Measurements from ENCODE around the gene PNPLA2. TPM values are rescaled to one million over a fixed set of nuclear protein-coding genes. Genes with fewer than 3 reads are reported as not detected.

PNPLA2 gene
- total and polyA plus RNA-seq, 10 of the 15 experiments (the other 5 are each of a cell fraction or from before 2014, with no cell fraction given): 0.19 to 34.0 (median 8.1) TPM

GRCh38 chr11:836700-837099, 18.0 kb downstream of the PNPLA2 start:
- Histone ChIP-seq H3K9me3 (replicated peaks; ENCODE audit: control insufficient read depth, insufficient read depth, low read length) (no peaks in the 10 kb centered on the region), H3K4me3 (no peak overlapping the region), H3K4me1 (ENCODE audit: control insufficient read depth, insufficient read depth, low read length) (peaks cover 16% of the 10 kb centered on the region), H3K9ac (ENCODE audit: control insufficient read depth, insufficient read depth, low read length) (no peak overlapping the region), H3K27me3 (replicated peaks in 1 of 2; ENCODE audit: control insufficient read depth in 2 of 2, insufficient read depth in 2 of 2, low read length in 1 of 2) (no peaks in the 10 kb centered on the region; a peak in 1 of 4 replicates), H3K4me2 (ENCODE audit: control insufficient read depth, insufficient read depth) (no peak overlapping the region), H3K27ac (ENCODE audit: control insufficient read depth, insufficient read depth) (no peak overlapping the region), H3K79me2 (ENCODE audit: control insufficient read depth, insufficient read depth, low read length) (peaks cover 13% of the 10 kb centered on the region), H3K36me3 (ENCODE audit: control insufficient read depth in 2 of 2, insufficient read depth in 2 of 2, low read length in 1 of 2) (peaks cover 0 to 25% of the 10 kb centered on the region in 2 experiments; a peak in 2 of 4 replicates), H2AFZ (ENCODE audit: control insufficient read depth, low read depth, low read length) (no peak overlapping the region), H4K20me1 (ENCODE audit: control insufficient read depth, insufficient read depth) (no peaks in the 10 kb centered on the region; the same call in 1 of the 2 replicates)
- ATAC-seq (no peak), DNase-seq (ENCODE audit: low read depth, low spot score) (no peak), FAIRE-seq (no peak)
- in situ Hi-C loops (cut with MboI) (no loop called here), intact Hi-C loops (cut with micrococcal nuclease; ENCODE audit: unreplicated experiment) (no loop called here)
- WGBS (ENCODE audit: insufficient coverage, insufficient replicate concordance, low lambda C conversion rate, missing lambda C conversion rate): 77% methylated on average over 9 of the region's 9 CpGs
- TF ChIP-seq SMAD5 (IDR thresholded peaks at IDR 0.05; ENCODE audit: low read depth): no peak
- 0 out of 2 replicates have a peak, but pooled peaks have one; percentile 1 for TF ChIP-seq POLR2A (IDR thresholded peaks at IDR 0.05; ENCODE audit: low read depth, low read length)
- SMC1A ChIA-PET (ENCODE audit: uncharacterized antibody, unreplicated experiment): no interaction called here
- CTCF ChIA-PET: no interaction called here
- BruUV-seq (replicated peaks): no TSS peak
- POLR2A ChIA-PET: no interaction called here
- RAD21 ChIA-PET (ENCODE audit: unreplicated experiment): no interaction called here

- RAD21 ChIA-PET (ENCODE audit: unreplicated experiment): no interaction called here
- Histone ChIP-seq H2AFZ (ENCODE audit: control insufficient read depth, low read depth, low read length) (no peak overlapping the region), H3K9me3 (replicated peaks; ENCODE audit: control insufficient read depth, insufficient read depth, low read length) (no peaks in the 10 kb centered on the region), H3K27me3 (replicated peaks in 1 of 2; ENCODE audit: control insufficient read depth in 2 of 2, insufficient read depth in 2 of 2, low read length in 1 of 2) (no peaks in the 10 kb centered on the region), H3K4me3 (no peak overlapping the region), H3K4me2 (ENCODE audit: control insufficient read depth, insufficient read depth) (no peak overlapping the region), H3K4me1 (ENCODE audit: control insufficient read depth, insufficient read depth, low read length) (peaks cover 14% of the 10 kb centered on the region), H3K9ac (ENCODE audit: control insufficient read depth, insufficient read depth, low read length) (no peak overlapping the region), H3K36me3 (ENCODE audit: control insufficient read depth in 2 of 2, insufficient read depth in 2 of 2, low read length in 1 of 2) (peaks cover 0 to 25% of the 10 kb centered on the region in 2 experiments; a peak in 2 of 4 replicates), H3K79me2 (ENCODE audit: control insufficient read depth, insufficient read depth, low read length) (peaks cover 20% of the 10 kb centered on the region), H3K27ac (ENCODE audit: control insufficient read depth, insufficient read depth) (no peak overlapping the region), H4K20me1 (ENCODE audit: control insufficient read depth, insufficient read depth) (no peaks in the 10 kb centered on the region; the same call in 1 of the 2 replicates)
- no peak for ATAC-seq
- BruUV-seq (replicated peaks): no TSS peak
- no peak for DNase-seq (ENCODE audit: low read depth, low spot score)
- in situ Hi-C loops (cut with MboI) (no loop called here), intact Hi-C loops (cut with micrococcal nuclease; ENCODE audit: unreplicated experiment) (no loop called here)
- POLR2A ChIA-PET: no interaction called here
- SMC1A ChIA-PET (ENCODE audit: uncharacterized antibody, unreplicated experiment): no interaction called here
- WGBS (ENCODE audit: insufficient coverage, insufficient replicate concordance, low lambda C conversion rate, missing lambda C conversion rate): 94% methylated on average over 22 of the region's 22 CpGs
- TF ChIP-seq MEF2B (IDR thresholded peaks at IDR 0.05; ENCODE audit: partially characterized antibody, poor library complexity, severe bottlenecking) (no peak), POLR2A (IDR thresholded peaks at IDR 0.05; ENCODE audit: low read depth, low read length) (peak; percentile 57), POLR2AphosphoS5 (IDR thresholded peaks at IDR 0.05; ENCODE audit: low read length) (peak; percentile 39; the same call in 1 of the 2 replicates)
- FAIRE-seq: no peak
- CTCF ChIA-PET: no interaction called here
Observed at GRCh38 chr11:837189-837989, 18.7 kb downstream of the PNPLA2 start.

All from GM12878 (cell line).